ENCODE measurements around the gene GALNT18.

DNA sequence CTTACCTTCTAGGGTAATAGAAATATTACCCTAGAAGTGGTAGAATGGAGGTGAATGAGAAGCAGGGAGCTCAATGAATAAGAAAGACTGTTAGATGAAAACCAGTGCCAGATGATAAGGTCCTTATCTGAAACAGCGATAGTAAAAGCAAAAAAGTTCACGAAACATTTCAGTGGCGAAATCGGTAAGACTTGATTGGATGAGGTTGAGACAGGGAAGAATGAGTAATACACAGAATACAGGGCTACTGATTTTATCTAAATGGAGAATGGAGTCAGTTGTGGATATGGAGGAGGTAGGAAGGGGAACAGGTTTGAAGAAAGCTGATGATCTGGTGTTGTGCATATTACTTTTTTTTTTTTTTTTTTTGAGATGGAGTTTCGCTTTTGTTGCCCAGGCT lies 96.5 kb downstream of the GALNT18 start:
- TF ChIP-seq, protein P1, sequence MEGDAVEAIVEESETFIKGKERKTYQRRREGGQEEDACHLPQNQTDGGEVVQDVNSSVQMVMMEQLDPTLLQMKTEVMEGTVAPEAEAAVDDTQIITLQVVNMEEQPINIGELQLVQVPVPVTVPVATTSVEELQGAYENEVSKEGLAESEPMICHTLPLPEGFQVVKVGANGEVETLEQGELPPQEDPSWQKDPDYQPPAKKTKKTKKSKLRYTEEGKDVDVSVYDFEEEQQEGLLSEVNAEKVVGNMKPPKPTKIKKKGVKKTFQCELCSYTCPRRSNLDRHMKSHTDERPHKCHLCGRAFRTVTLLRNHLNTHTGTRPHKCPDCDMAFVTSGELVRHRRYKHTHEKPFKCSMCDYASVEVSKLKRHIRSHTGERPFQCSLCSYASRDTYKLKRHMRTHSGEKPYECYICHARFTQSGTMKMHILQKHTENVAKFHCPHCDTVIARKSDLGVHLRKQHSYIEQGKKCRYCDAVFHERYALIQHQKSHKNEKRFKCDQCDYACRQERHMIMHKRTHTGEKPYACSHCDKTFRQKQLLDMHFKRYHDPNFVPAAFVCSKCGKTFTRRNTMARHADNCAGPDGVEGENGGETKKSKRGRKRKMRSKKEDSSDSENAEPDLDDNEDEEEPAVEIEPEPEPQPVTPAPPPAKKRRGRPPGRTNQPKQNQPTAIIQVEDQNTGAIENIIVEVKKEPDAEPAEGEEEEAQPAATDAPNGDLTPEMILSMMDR (optimal IDR thresholded peaks at IDR 0.05 in 1 of 3, IDR thresholded peaks at IDR 0.05 in 1 of 3, conservative IDR thresholded peaks at IDR 0.05 in 1 of 3; ENCODE audit: extremely low read depth in 1 of 3, insufficient read depth in 2 of 3, low read length in 3 of 3) = no peak
- no peak for TF ChIP-seq EZH2 (IDR thresholded peaks at IDR 0.05; ENCODE audit: low read length)

Data from keratinocyte (primary cell).